Activated effector memory CD4-positive, alpha-beta T cell treated with anti-CD3 and anti-CD28 coated beads, Interleukin-2, amount 50 U/mL, for 16 hours (primary cell): ENCODE data around the gene WIPF3.

Experiments
- DNase-seq: peaks from one replicate; pipeline ENCODE4 v3.0.0-alpha.2; 2020

Gene WIPF3

DNA sequence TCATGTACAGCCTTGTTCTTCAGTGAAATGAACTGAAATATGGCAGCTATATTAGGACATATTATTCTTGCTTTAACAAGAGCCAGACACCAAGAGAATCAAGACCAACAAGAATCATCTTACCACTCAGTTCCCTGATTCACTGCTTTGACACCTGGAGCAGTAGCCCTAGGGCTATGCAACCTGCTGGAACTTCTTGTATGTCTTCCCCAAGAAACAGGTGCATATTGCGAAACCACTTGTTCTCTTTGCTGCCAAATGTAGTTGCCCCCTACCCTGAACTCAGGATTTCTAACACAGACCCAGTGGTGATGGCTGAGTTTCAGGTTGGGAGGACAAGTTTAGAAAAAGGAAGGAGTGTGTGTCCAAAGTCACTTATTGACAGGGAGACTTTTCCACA is 46.1 kb downstream of the WIPF3 start:
- DNase-seq: no peak

GRCh38 chr7:29853072-29853471 is 46.8 kb downstream of the WIPF3 start:
- DNase-seq: no peak

- DNase-seq: no peak
Measured at GRCh38 chr7:29853789-29854188, 47.5 kb downstream of the WIPF3 start.

- DNase-seq: no peak
Measured at GRCh38 chr7:29854257-29854938, 48.1 kb downstream of the WIPF3 start.

DNA sequence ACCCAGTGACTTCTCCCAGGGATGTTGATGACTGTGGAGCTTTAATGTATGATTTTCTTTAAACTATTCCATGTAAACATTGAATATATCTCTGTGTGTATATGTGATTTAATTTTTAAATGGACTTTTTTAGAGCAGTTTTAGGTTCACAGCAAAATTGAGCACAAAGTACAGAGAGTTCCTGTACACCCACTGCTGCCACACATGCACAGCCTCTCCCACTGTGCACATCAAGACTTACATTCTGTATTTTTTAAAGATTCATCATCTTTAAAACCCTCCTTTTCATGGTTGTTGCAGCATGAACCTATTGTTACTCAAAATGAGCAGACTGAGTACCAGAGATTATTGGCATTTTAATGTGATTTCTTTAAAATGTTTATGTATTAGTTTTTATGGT is 51.3 kb downstream of the WIPF3 start:
- DNase-seq: no peak

DNA sequence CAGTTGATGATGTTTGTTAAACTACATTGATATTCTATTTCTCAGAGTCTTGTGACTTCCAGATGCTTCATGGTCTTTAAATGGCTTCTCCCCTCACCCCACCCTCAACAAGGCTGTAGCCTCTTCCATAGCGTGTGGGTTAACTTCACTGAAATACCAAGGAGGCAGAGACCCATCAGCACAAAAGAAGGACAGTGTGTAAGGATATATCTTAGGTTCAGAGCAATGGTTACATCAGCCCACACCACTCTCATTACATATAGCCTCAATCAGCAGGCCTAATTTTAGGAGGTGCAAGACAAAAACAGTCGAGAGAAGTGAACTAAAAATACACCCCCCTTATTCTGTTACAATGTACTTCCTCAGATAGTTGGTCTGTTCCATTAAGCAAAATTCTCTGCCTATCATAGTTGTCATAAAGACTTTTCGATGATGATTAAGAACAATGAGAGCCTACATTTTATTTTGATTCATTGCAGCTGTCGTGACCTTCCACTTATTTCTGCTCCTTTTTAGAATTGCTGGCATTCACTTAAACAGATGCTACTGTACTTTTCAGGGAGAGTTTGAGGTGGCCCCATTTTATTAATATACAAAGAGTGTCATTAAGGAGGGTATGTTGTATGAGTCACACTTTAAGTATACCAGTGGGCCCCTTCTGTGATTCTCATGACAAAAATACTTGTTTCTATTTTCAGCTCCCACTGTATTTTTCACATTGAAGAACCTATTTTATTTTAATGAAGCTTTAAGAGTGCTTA is 52.1 kb downstream of the WIPF3 start:
- DNase-seq: no peak

DNA sequence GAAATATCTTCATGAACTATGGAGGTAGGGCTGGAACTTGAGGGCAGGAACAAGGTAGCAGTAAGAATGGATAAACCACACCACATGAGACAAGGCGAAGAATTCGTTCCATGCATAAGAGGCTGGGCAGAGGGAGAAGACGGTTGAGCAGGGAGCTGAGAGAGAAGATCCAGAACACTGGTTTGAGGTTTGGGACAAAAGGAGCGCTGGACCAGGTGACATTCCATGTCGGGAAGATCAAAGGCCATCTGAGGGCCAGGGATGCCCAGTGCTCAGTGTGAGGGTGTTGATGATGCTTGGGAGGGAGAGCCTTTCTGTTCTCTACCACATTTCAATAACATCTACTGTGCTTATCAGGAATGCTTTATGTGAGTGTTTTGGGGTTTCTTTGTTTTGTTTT is 52.8 kb downstream of the WIPF3 start:
- no peak for DNase-seq

DNA sequence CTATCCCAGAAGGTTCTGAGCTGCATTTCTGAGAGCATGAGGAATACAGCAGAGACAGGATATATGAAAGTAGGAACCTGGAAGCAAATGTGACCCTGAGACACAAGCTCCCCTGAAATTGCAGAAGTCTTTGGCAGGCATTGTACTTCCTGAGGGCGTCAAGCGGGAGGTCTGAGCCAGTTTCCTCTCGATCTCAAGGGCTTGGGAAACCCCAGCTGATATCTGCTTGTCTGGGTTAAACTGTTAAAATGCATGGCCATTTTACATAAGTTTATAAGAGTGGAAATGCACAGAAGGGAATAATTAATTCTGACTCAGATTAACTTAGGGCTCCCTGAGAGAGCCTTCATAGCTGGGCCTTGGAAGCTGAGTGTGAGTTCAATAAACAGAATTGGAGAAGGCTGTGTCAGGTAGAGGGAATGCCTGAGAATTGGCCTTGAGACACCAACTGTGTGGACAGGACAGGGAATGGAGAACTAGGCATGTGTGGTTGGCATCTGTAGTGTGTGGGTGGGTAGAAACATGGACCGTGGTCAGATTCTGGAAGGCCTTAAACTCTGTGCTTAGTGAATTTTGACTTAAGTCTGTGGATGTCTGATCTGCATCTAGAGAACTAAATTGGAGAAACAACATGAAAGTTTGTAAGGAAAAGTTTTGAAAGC is 53.3 kb downstream of the WIPF3 start:
- DNase-seq: no peak

DNA sequence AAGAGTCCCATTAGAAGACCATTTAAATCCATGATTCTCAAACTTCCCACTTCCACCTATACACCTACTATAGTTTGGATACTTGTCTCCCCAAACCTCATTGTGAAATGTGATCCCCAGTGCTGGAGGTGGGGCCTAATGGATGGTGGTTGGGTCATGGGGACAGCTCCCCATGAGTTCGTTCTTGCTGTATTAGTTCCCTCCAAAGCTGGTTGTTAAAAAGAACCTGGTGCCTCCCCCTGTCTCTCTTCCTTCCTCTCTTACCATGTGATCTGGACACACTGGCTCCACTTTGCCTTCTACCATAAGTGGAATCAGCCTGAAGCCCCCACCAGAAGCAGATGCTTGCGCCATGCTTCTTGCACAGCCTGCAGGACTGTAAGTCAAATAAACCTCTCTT is 53.9 kb downstream of the WIPF3 start:
- DNase-seq: no peak

DNA sequence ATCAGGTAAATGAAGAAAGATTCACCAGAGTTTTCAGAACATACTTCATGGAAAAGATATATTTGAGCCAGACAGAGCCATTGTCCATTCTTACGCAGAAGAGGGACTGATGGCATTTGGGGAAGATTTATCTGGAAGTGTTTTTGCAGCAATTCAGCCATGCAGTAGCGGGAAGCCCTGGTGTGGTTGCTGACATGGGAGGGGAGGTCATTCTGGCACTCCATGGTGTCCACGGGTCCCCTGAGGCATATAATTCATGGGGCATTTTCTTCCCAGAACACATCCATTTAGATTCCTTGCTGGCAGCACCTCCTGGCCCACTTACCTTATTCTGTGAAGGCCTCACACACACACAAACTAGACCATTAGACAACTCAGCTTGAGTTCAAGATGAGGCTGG is 55.6 kb downstream of the WIPF3 start:
- no peak for DNase-seq

DNA sequence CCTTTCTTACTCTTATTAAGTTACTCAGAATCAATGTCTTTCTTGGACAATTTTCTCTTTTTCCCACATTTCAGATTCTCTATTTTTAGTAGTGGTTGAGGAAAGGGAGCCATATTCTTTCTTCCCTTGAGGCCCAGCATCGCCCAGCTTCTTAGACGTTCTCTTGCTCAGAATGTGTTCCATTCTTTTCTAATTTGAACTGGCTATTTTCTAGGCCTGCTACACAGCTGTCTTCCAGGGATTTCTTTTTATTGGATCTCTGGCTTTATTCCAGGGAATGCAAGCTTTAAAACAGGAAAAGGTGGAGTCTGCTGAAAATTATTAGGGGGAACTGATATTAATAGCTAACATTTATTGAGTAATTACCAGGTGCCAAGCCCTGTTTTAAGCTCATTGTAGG is 58.3 kb downstream of the WIPF3 start:
- no peak for DNase-seq

DNA sequence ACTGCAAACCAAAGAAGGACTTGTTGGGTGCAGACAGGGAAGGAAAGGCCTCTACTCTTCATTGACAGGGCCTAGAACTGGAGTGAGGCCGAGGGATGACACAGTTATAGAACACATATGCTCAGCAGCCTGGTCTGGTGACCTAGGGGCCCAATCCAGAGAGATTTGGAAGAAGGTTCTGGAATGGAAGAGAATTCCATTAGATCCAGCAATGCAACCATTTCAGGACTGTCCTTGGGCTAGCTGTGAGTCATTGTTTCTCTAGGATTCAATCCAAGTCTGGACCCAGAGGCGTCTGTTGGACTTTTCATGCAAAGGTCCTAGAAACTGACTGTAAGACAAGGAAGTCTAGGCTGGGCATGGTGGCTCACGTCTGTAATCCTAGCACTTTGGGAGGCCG is 59.2 kb downstream of the WIPF3 start:
- no peak for DNase-seq

GRCh38 chr7:29866490-29866930 is 60.2 kb downstream of the WIPF3 start:
- no peak for DNase-seq

- DNase-seq: no peak
Measured at GRCh38 chr7:29871787-29872398, 65.6 kb downstream of the WIPF3 start.

- no peak for DNase-seq
Measured at GRCh38 chr7:29873644-29874294, 67.5 kb downstream of the WIPF3 start.

GRCh38 chr7:29875741-29876140 is 69.4 kb downstream of the WIPF3 start:
- DNase-seq: no peak

- DNase-seq: no peak
Measured at GRCh38 chr7:29877196-29877595, 70.9 kb downstream of the WIPF3 start.

DNA sequence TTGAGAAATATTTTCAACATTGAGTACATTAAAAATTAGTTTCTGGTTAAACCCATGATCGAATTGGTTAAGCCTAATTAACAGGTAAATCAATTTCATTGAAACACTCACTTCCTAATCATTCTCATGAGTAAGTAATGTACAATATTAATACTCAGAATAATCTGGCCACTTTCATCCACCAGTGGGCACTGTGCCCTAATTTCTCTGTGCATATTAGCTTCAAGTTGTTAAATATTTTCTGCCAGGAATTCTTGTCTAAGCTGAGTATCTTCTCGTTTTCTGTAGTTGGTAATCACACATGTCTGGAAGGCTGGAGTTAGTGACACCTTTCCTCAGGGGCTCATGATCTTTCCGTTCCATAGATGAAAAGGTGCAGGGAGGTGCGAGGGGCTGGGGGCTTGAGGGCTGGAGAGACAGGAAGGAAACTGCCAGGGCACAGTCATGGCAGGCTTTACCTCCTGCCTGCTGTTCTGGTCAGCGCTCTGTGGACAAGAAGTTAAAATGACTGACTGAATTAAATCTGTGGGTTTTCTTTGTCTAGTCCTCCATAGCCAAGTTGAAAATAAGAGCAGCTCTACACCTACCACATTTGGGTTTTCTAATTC is 71.9 kb downstream of the WIPF3 start:
- DNase-seq: peak; percentile 69

DNA sequence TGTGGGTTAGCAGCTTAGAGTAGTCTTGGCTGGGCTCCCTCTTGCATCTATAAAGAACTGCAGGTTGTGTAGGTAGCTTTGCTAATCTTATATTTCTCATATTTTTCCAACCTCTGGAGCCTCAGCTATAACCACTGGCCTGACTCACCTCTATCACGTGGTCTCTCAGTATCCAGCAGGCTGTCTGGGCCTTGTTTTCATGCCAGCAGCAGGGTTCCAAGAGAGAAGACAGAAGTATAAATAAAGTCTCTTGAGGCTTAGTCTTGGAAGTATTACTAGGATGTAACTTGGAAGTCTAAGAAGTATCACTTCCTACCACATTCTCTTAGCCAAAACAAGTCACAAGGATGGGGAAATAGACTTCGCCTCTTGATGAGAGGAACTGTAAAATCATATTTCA is 73.3 kb downstream of the WIPF3 start:
- no peak for DNase-seq

GRCh38 chr7:29881724-29882123 is 75.4 kb downstream of the WIPF3 start:
- no peak for DNase-seq

- no peak for DNase-seq
Measured at GRCh38 chr7:29882481-29882880, 76.2 kb downstream of the WIPF3 start.
